Germinal center (tissue), 1 donor: Measurements from ENCODE around the gene ANKLE2.

Source experiments
- DNase-seq: peaks from one replicate; pipeline ENCODE4 v3.0.0; 2012; ENCODE audit warnings: mixed read lengths, low spot score

ANKLE2 gene

DNA sequence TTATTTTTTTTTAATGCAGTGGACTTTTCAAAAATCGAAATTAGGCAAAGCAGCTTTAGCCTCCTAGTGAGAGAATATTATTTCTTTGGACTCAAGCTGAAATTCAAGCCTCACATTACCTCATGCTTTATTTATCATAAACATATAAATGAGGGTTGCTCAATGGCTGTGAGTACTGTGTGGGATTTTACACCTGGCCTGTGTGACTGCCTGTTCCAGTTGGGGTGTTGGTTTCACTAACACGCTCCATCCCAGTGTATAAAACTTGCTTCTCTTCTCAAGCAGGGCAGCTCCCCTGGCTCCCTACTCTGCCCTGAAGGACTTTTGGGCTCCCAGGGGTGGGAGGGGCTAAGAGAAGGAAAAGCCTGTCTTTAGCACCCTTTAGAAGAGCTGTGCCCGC is 15.0 kb downstream of the ANKLE2 start:
- no peak for DNase-seq

DNA sequence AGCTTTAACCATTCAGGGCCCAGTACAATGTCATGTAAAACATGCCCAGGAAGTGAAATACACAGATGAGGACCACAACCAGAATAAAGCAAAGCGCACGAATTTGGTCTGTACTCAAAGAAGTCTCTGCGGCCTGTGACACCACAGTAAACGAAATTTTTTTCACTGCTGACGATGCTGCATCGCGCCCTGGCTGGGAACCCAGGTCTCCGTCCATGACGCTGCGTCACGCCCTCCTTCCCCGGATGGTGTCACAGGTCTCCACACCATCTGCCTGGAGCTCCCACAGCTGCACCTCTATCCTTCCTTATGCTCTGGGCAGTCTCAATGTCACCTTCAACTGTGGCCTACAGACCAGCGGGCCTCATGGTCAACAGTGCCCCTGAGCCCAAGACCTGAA is 17.8 kb downstream of the ANKLE2 start:
- DNase-seq, result no peak

DNA sequence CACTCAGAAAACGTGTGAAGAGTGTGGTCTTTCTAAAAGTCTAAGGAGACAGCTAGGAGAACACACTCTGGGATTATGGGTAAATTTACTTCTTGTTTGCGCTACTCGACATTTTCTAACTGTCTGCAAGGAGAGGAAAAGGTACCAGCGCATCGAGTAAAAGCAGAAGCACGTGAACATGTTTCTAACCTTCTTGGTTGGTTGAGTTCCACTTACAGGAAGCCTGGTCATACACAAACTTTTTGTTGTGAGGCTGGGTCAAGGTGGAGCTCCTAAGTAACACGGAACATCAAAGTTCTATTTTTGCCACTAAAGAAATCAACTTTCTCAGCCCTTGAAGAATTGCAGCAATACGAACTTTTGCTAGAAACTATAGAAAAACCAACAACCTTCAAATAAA is 20.0 kb downstream of the ANKLE2 start:
- no peak for DNase-seq

DNA sequence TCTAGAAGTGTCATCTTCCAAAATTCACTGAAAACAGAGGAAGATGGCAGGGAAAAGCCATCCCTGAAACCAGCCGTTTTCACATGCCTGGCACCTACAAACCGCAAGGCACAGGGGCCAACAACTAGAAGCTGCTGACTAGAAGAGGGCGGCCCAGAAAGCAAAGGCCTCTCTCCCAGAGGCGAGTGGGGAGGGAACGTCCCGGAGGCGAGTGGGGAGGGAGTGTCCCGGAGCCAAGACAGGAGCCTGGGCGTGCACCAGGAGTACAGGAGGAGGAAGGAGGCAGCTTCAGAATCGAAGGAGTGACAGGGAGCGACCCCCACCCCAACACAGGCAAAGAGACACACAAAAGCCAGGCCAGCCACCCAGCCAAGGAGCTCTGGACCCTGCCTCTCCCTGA is 21.0 kb downstream of the ANKLE2 start:
- no peak for DNase-seq

DNA sequence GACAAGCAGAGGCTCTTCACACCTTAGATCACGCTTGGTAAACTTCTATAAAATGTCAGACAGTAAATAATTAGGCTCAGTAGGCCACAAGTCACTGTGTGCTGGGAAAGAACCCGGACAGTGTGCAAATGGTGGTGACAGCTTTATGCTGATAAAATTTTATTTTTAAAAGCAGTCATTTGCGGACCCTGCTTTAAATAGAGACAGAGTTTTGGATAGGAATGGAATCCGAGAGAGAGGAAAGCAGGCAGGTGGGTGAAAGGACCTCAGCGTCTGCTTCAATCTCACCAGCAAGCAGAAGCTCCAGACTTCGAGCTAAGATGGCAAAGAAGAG is 21.4 kb downstream of the ANKLE2 start:
- DNase-seq, result no peak

DNA sequence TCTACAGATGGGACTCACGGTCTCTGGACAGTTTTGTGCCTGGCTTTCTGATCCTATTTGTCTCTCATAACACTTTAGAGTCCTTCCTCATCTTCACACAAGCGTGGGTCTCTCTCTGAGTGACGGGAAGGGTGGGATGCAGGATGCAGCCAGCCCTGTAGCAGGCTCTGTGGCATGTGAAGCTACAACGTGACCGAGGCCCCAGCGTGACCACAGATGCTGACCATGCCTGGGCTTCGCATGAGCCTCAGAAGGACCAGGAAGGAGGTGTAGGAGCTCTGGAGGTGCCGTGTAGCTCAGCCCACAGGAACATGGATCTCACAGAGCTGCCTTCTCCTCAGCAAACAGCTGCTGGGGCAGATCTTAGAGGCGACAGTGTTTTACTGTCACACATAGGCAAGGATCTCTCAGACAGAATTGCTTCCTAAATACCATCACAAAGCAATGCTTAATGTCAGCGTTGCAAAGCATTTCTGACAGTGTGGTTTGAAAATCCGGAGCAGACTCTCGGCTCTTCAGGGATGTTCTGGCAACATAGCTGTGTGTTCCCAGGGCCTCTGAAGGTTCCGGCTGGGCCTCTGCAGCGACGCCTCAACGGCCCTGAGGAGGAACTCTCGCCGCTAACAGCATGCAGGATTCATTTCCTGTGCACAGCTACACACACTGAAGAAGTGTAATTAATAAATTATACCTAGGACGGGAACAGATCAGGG is 21.9 kb downstream of the ANKLE2 start:
- DNase-seq, result no peak

DNA sequence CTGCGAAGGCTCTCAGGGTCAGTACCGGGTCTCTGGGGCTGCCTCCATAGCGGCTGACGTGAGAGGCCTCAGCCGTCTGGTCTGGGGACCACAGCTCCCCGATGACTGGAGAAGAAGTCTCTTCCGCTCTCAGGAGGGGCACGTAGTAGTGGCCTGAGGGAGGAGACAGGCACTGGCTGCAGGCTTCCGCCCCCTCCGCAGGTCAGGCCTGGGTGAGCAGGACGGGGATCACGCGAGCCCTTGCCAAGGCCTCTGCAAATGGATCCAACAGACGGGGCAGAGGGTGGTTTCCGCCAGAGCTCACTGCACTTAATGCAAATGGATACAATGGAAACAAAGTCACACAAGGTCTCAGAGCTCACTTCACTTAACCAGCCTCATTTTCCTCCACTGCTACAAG is 24.7 kb downstream of the ANKLE2 start:
- no peak for DNase-seq

DNA sequence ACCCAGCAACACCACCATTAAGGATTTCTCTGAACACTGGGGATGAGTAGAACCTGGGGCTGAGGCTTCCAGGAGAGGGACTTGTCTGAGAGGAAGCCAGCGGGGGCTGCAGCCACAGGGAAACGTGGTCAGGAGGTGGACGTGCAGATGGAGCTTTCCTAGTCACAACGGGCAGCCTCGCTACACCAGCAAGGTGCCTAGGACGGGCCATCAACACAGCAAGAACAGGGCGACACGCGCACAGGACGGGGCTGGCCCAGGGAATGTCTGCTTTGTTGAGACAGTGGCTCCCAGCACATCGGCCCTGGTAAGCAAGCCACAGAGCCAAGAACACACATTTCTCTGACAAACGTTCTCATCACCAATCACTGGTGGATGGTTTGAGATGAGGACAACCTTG is 25.3 kb downstream of the ANKLE2 start:
- no peak for DNase-seq

DNA sequence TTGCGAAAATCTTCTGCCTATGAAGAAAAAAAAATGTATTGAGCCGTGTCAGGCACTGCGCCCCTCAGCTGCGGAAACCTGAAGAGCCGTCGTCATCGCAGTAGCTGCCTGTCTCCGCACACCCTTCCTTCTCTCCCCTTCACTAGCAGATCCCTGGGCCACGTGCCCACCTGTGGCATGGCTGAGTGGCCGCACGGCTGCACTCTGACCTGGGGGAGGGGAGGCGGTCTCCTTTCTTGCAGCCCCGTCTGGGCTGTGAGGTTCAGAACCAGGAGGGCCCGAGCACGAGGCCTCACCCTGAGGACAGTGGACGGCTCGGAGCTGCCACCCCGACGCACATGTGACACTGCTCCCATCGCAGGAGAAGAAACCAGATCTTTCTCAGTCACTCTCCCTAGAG is 26.1 kb downstream of the ANKLE2 start:
- no peak for DNase-seq

DNA sequence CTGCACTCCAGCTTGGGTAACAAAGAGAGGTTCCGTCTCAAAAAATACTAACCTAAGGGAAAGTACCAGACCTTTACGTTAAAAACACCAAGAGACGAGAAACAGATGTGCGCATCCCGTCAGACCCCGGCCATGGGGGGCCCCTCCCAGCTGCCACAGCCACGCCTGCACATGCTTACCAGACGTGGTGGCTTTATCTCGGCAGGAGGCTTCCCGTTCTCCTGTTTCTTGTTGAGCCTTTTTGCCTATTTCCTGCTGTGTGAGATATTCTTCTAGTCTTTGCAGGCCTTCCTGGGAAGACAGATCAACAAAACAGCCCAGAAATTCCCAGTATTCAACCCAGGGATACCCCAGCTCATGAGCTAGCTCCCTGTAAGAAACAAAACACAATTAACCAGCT is 27.4 kb downstream of the ANKLE2 start:
- no peak for DNase-seq

DNA sequence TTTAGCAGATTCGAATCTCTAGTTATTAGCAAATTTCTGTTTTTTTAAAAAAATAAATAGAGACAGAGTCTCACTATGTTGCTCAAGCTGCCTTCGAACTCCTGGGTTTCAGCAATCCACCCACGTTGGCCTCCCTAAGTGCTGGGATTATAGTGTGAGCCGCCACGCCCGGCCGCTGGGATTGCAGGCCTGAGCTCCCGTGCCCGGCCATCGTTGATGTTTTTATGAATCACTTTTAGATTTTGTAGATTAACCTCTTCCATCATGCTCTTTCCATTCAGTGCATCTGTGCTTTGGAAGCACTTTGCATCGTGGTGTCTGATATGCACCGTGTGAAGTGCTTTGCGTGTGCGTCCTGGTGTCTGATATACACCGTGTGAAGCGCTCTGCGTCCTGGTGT is 30.1 kb downstream of the ANKLE2 start:
- no peak for DNase-seq

DNA sequence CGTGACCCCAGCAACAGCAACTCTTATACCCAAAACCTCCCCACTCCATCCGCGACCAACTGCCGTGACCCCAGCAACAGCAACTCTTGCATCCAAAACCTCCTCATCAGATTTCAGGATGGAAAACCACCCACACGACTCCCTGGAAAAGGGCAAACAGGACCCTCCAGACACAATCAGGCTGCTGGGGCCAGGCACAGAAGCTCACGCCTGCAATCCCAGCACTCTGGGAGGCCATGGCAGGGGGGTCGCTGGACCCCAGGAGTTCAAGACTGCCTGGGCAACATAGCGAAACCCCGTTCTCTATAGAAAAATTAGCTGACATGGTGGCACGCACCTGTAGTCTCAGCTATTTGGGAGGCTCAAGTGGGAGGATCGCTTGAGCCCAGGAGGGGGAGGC is 31.3 kb downstream of the ANKLE2 start:
- DNase-seq, result no peak

DNA sequence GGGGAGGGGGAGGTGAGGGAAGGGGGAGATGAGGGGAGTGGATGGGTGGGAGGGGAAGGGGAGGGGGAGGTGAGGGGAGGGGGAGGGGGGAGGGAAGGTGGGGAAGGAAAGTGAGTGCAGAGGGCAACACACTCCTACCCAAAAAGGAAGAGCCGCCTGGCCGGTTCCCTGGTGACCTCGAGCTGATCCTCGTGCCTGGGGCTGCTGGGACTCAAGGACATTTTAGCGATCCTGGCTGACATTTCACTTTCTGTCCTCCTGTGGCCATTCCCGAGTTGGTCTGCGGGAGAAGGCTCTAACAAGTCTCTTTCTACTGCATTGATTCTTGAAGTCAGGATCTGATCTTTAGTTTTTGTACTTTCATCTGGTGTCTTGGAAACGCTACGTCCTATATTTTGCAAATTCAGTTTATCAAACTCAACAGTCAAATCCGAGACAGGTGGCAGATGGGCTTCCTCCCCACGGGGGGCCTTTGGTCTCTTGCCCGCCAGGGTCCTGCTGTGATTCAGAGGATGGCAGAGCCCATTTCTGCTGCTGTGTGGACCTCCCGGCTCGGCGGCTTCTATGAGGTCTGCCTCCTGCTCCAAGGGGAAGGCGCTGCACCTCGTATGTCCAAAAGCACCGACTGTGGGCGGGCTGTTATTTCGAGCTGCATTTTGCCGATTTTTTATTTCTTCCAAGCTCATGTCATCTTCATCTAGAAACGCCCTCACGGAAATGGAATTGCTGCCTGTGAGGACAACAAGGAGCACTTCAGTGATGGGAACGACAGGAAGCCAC is 31.9 kb downstream of the ANKLE2 start:
- DNase-seq, result no peak

DNA sequence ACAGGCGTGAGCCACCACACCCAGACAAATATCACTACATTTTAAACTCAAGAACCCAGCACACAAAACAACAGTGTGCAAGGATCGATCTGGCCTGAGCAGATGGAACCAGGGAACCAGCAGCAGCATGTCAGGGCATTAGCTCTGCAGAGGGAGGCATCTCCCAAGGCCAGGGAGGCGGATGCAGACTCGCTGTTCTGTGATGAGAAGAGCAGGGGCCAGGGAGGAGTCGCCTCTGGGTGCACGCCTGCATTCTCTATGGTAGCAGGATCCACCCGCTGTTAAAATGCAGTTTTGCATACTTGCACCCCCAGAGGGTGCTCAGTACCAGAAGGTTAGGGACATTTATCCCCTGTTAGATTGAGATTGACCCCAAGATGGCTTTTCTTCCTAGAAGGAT is 33.1 kb downstream of the ANKLE2 start:
- no peak for DNase-seq

DNA sequence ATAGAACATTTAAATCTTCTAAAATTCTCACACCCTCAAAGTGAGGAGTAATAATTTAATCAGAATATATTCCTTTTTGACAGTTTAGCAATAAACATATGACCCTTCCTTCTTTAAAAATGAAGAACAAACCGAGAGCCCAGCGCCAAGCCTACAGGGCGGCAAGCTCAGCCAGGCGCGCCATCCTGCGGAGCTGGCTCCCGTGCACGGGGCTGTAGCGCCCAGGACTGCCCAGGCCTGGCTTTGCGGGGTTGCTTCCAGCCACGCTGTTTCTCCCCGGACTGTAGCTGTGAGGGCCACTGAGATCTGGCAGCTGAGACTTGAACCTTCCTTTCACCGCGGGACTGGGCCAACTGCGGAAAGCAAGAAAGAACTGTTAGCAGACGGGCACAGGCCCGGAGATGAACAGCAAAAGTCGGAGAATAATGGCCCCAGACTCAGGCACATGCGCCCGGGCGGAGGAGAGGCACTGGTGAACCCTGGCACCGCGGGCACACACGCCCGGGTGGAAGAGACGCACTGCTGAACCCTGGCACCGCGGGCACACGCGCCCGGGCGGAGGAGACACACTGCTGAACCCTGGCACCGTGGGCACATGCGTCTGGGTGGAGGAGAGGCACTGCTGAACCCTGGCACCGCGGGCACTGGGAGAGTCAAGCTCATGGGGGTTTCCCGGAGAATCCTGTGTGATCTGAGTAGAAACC is 34.4 kb downstream of the ANKLE2 start:
- no peak for DNase-seq

DNA sequence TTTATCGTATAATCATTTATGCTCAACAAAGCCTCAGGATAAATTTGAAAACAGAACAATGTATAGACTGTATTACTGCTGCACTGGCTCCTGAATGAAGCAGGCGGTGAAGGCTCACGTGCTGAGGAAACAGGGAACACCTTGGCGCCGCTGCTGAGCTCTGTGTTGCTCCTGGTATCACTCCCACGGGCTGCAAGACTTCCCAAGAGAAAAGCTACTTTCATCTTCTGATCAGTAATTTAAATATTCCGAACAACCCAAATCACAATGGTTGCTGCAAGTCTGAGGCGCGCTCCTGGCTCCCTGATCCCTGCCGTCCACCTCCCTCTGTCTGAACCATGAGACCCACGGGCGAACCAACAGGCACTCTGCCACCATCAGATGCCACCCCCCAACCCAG is 35.2 kb downstream of the ANKLE2 start:
- no peak for DNase-seq

DNA sequence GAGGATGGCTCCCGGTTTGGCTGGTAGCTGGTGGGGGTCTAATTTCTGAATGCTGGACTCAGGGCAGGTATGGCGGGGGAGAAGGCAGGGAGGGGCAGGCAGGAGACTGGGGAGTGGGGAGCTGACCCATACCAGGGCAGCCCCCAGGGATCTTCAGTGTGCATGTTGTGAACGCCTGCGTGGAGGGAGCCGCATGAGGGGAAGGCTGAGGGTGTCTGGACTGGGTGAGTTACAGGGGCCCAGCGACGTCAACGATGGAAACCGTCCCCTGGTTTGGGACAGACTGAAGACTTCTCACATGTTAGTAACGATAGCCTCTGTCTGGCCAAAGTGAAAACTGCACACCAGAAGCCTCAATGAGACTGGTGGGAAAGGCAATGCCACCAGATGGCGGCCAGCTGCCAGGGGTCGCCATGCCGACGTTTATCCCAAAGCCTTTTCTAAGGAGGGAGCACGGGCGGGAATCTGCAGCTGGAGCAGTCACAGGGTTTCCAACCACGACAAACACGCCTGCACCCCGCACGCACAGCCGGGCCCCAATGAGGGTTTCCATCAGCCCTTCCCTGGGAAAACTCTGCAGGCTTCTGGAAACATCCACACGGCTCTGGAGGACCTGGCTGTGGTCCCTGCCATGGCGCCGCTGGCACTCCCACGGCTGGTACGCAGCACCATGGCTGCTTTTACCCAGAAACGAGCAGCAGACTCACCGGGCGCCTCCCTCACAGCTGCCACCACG is 37.0 kb downstream of the ANKLE2 start:
- no peak for DNase-seq

DNA sequence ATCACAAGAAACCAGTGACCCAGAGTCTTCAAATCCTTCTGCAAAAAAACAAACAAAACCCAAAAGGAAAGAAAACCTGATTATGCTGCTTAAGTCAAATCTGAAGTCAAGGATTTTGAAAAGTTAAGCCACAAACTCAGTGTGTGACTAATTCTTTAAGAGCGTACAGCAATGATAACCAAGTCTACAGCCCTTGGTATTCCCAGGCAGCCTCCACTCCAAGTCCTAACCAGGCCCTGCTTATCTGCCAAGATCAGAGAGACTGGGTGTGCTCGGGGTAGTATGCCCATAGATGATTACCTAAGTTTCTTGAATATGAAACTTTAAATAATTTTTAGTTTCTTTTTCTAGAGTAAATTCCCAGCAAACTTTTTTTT is 37.9 kb downstream of the ANKLE2 start:
- no peak for DNase-seq

DNA sequence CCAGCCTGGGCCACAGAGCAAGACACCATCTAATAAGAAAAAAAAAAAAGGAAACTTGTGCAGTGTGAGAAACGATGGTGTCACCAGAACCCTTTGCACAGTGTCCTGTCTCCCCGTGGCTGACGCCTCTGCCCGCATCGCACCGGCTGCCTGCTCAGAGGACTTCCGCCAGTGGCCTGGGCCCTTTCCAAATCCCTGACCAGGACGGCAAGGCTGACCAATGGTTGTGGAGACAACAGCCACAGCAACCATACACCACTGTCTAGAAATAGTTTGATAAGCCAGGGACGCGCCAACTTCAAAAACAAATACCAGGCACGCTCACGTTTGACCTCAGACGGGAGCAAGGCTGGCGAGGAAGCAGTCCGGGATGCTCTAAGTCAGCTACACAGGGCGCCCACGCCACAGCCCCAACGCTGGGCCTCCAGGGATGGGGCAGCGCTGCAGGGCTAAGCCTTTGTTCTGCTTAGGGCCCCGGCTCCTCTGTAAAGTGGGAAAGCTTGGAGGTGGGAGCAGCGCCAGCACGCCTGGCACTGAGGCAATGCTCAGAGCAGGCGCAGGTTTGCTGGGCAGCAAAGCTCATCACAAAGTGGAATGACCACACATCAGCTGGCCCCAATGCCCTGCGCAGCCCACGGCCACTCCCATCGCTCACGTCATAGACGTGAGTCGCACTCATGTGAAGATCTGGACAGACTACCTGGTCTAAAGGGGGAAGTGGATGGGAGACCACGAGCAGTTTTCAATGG is 38.4 kb downstream of the ANKLE2 start:
- no peak for DNase-seq

DNA sequence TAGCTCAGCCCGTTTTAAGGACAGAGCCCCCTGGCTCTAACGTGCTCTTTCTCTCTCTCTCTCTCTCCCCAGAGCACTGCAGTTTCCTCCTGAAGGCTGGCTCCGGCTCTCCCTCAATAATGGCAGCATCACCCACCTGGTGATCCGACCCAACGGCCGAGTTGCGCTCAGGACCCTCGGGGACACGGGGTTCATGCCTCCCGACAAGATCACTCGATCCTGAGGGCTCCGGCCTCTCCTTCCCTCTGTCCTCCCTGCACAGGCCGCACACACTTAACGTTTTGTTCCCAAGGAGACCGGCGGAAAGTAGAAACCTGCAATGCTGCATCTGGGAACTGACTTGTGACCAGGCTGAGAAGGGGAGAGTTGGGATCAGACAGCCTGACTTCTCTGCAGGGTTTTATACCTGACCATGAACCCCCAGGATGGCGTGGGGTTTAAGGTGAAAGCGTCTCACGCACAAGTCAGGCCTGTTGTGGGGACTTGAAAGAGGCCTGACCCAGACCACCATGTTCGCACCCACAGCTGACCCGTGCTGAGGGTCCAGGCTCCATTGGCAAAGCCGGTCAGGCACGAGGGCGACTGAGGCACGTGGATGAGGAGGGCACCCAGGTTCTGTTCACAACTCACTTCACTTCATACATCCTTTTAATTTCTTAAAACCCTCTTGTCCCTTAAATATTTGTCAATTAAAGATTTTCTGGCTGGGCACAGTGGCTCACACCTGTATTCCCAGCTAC is 40.9 kb downstream of the ANKLE2 start:
- DNase-seq, result no peak

DNA sequence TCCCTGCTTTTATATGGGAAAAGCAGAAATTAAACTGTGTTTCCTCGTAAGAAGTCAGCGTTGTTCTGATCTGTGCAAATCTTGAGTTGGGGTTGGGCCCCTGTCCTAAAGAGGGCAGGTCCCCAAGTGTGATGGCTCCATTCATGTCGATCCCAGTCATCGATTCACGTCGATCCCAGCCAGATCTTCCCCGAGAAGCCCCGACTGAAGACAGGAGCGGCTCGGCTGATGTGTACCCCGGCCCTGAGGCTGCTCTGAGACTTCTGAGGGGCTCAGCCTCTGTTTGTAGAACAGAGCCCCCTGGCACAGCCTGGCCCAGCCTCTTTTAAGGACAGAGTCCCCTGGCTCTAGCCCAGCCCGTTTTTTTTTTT is 41.7 kb downstream of the ANKLE2 start:
- DNase-seq, result no peak
